Body of pancreas (tissue), 4 donors: ENCODE data around the gene RARA. TPM values are rescaled to one million over a fixed set of nuclear protein-coding genes. Genes with fewer than 3 reads are reported as not detected.

Experiments used
- ATAC-seq: fragments of 150-250 bp; one replicate; pipeline ENCODE4 v1.9.1; 2016
- DNase-seq, 4 donors: peaks; one replicate each; pipeline ENCODE4 v3.0.0-alpha.2; 2019
- H3K27ac ChIP-seq, 4 donors: fragments of 200-600 bp; sonication (generic); 1 replicate in 3 of 4; 2 replicates in 1 of 4; pipeline versions ENCODE4 v1.5.1 to v1.6.1; 2016 to 2019; ENCODE audit warnings: mild to moderate bottlenecking in 1 of 4, mixed read lengths in 1 of 4, moderate library complexity in 1 of 4
- H3K27me3 ChIP-seq, 2 donors: fragments of 200-600 bp; sonication (generic); one replicate each; pipeline ENCODE4 v1.6.0; 2016; ENCODE audit warnings: mild to moderate bottlenecking in 1 of 2
- H3K36me3 ChIP-seq, 2 donors: fragments of 200-600 bp; sonication (generic); replicated peaks in 1 of 2; 2 replicates each; pipeline ENCODE4 v1.5.1; 2016; ENCODE audit warnings: low read depth in 2 of 2; ENCODE audit not compliant: insufficient read depth in 1 of 2
- H3K4me1 ChIP-seq: fragments of 200-600 bp; sonication (generic); one replicate; pipeline ENCODE4 v1.6.0; 2016
- H3K4me3 ChIP-seq, 2 donors: fragments of 200-600 bp; sonication (generic); 1 replicate in 1 of 2; 2 replicates in 1 of 2; pipeline ENCODE4 v1.5.1; 2016 to 2019
- H3K9me3 ChIP-seq, 3 donors: fragments of 200-600 bp; sonication (generic); 1 replicate in 2 of 3; 2 replicates in 1 of 3; pipeline ENCODE4 v1.5.1; 2016
- POLR2A ChIP-seq, 3 donors: fragments of 450-650 bp; IDR thresholded peaks; one replicate each; pipeline ENCODE4 v1.6.1; 2016; ENCODE audit warnings: antibody characterized with exemption in 3 of 3, mild to moderate bottlenecking in 2 of 3
- WGBS, 2 donors: methylation state at CpG; one replicate each; pipeline ENCODE4 v1.1.5; 2017; 5-methylcytosine and 5-hydroxymethylcytosine counted together
- intact Hi-C: fragments of 100-400 bp; cut with DNase I; formaldehyde crosslinking; loops from one replicate; pipeline ENCODE4 v1.15.1; 2023
- total RNA-seq, 2 donors: library from RNA; depleted of rRNA; stranded (reverse); fragments of >200 nt; gene quantifications; one replicate each; pipeline ENCODE4 v1.1.0, GENCODE V29; 2016
- TF ChIP-seq, protein P1 (sequence below), 7 experiments: fragments of 450-650 bp in 4 of 7; fragments of 200-600 bp in 3 of 7; sonication (generic) in 3 of 7; IDR thresholded peaks; one replicate each; pipeline ENCODE4 v1.5.1; 2016 to 2019; ENCODE audit warnings: antibody characterized with exemption in 7 of 7

RARA gene
- total RNA-seq, 2 donors from 2014 or later: 11.4 to 13.8 TPM

DNA sequence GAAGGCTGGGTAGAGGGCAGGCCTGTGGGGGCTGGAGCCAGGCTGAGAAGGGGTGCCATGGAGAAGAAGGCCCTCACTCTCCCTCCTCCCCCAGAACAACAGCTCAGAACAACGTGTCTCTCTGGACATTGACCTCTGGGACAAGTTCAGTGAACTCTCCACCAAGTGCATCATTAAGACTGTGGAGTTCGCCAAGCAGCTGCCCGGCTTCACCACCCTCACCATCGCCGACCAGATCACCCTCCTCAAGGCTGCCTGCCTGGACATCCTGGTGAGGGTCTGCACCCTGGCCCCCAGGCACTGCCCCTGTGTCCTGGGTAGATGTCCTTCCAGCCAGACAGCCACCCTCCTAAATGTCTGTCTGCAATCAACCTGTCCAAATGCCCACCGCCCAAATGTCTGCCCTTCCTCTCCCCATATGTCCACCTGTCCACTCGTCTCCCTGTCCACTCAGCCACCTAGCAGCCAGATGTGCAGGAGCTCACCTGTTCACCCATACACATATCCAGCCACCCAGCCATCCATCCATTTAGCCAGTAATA, 43.3 kb downstream of the RARA start:
- intact Hi-C loops: loop anchor here (10.0 kb wide), 1 partner anchor 148 kb away; no protein-coding TSS in a partner anchor
- TF ChIP-seq, protein P1, sequence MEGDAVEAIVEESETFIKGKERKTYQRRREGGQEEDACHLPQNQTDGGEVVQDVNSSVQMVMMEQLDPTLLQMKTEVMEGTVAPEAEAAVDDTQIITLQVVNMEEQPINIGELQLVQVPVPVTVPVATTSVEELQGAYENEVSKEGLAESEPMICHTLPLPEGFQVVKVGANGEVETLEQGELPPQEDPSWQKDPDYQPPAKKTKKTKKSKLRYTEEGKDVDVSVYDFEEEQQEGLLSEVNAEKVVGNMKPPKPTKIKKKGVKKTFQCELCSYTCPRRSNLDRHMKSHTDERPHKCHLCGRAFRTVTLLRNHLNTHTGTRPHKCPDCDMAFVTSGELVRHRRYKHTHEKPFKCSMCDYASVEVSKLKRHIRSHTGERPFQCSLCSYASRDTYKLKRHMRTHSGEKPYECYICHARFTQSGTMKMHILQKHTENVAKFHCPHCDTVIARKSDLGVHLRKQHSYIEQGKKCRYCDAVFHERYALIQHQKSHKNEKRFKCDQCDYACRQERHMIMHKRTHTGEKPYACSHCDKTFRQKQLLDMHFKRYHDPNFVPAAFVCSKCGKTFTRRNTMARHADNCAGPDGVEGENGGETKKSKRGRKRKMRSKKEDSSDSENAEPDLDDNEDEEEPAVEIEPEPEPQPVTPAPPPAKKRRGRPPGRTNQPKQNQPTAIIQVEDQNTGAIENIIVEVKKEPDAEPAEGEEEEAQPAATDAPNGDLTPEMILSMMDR (IDR thresholded peaks at IDR 0.05): no peak
- no peak for TF ChIP-seq POLR2A (IDR thresholded peaks at IDR 0.05)
- Histone ChIP-seq H3K4me3 (no peak overlapping the region), H3K27ac (no peak overlapping the region), H3K27me3 (no peaks in the 10 kb centered on the region), H3K9me3 (no peaks in the 10 kb centered on the region), H3K36me3 (peaks cover 0 to 11% of the 10 kb centered on the region in 2 donors), H3K4me1 (peaks cover 26% of the 10 kb centered on the region)
- ATAC-seq (no peak), DNase-seq (no peak)
- 77 to 89% methylated on average over 7 of the region's 7 CpGs for WGBS, 2 donors

DNA sequence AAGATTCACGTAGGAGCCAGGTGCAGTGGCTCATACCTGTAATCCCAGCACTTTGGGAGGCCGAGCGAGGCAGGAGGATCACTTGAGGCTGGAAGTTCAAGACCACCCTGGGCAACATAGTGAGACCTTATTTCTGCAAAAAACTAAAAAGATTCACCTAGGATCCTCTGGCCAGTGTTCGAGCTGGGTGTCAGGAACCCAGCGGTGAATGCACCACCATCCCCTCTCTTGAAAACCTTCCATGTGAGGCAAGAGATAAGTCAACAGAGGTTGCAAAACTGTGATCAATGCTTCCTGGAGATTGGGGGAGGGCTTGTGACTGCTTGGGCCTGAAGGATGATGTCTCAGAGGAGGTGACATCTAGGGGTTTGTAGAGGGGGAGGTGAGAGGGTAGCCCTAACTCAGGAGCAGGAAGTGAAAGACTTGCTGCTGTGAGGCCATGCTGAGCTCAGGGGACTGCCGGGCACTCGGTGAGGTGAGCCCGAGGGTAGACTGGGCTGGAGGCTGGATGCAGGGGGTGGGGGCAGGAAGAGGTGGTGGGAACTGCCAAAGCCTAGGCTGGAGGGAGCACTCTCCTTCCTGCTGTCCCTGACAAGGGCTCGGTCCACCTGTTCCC, 43.9 kb downstream of the RARA start:
- Histone ChIP-seq H3K36me3 (peaks cover 0 to 11% of the 10 kb centered on the region in 2 donors), H3K9me3 (no peaks in the 10 kb centered on the region), H3K4me3 (no peak overlapping the region), H3K27me3 (no peaks in the 10 kb centered on the region), H3K27ac (no peak overlapping the region), H3K4me1 (peaks cover 22% of the 10 kb centered on the region)
- intact Hi-C loops: loop anchor here (10.0 kb wide), 1 partner anchor 148 kb away; no protein-coding TSS in a partner anchor
- DNase-seq (no peak), ATAC-seq (no peak)
- no peak for TF ChIP-seq POLR2A (IDR thresholded peaks at IDR 0.05)
- TF ChIP-seq, protein P1 (IDR thresholded peaks at IDR 0.05): no peak
- WGBS, 2 donors: 80 to 84% methylated on average over 9 of the region's 9 CpGs

DNA sequence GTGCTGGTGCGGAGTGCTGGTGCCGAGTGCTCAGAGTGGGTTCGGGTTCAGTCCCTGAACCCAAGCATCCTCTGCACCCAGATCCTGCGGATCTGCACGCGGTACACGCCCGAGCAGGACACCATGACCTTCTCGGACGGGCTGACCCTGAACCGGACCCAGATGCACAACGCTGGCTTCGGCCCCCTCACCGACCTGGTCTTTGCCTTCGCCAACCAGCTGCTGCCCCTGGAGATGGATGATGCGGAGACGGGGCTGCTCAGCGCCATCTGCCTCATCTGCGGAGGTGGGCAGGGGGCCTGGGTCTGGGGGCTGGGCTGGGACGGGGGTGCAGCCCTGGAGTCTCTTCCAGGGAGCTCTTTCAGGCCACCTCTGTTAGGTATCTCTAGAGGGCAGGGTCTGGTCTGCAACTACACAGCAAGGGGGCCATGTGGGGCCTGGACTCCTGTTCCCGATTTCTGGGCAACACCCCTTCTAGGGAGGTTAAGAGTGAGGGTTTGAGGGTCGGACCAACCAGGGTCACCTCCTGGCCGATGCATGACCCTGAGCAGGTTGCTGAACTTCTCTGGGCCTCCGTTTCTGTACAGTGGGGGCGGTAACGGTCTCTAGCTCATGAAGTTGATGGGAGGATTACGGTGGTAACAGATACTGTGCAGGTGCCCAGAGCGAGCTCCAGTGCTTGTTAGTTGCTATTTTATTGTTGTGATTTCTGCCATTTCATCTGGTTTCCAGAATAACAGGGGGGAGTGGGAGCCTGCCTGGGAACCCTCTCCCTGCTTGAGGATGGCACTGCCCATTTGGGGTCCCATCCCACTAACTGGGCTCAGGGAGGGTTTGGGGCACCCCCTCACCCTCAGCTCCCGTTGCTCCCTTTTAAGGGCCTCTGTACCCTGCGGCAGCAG, 45.5 kb downstream of the RARA start:
- H3K4me1 ChIP-seq: peaks cover 12% of the 10 kb centered on the region
- WGBS, 2 donors: 70 to 85% methylated on average over 13 to 30 of the region's 30 CpGs
- TF ChIP-seq POLR2A (IDR thresholded peaks at IDR 0.05): no peak
- TF ChIP-seq, protein P1 (IDR thresholded peaks at IDR 0.05): no peak
- intact Hi-C loops: loop anchor here (10.0 kb wide), 1 partner anchor 150 kb away; no protein-coding TSS in a partner anchor
- no peak for ATAC-seq
- H3K27me3 ChIP-seq: no peaks in the 10 kb centered on the region
- no peaks in the 10 kb centered on the region for H3K9me3 ChIP-seq
- no peak overlapping the region for H3K4me3 ChIP-seq
- no peak overlapping the region for H3K27ac ChIP-seq
- H3K36me3 ChIP-seq: peaks cover 0 to 11% of the 10 kb centered on the region in 2 donors
- DNase-seq: no peak

DNA sequence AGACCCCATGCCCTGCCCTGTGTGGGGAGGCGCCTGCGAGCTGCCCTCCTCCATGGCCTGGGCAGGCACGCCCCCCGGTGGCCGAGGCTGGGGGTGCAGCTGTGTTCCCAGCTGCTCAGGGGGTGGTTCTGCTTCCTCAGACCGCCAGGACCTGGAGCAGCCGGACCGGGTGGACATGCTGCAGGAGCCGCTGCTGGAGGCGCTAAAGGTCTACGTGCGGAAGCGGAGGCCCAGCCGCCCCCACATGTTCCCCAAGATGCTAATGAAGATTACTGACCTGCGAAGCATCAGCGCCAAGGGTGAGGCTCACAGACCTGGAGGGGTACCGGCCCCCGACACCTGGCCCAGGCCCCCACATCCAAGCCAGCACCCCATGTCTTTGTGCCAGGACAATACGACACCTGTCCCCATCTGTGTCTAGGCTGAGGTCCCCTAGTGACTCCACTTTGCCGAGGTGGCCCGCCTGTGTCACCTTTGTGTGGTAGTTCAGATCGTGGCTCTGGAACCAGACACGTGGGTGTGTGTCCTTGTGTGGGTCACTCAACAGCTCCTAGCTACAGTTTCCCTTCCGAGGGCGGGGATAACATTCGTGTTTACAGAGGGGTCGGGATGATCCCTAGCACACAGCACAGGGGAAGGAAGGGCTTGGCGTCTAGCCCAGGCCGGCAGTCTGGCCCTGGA, 46.3 kb downstream of the RARA start:
- ATAC-seq (peak; percentile 62), DNase-seq (peak; percentile 70 to 81 (median 76))
- H3K4me3 ChIP-seq: no peak overlapping the region
- TF ChIP-seq, protein P1 (IDR thresholded peaks at IDR 0.05): peak; percentile 79 to 95 (median 94)
- no peak for TF ChIP-seq POLR2A (IDR thresholded peaks at IDR 0.05)
- peaks cover 12% of the 10 kb centered on the region for H3K4me1 ChIP-seq
- WGBS, 2 donors: 23 to 43% methylated on average over 8 to 29 of the region's 29 CpGs
- H3K9me3 ChIP-seq: no peaks in the 10 kb centered on the region
- H3K27ac ChIP-seq: no peak overlapping the region
- intact Hi-C loops: loop anchor here (10.0 kb wide), 1 partner anchor 150 kb away; no protein-coding TSS in a partner anchor
- peaks cover 0 to 10% of the 10 kb centered on the region in 2 donors for H3K36me3 ChIP-seq
- no peaks in the 10 kb centered on the region for H3K27me3 ChIP-seq
